SU-DHL-6 (cell line): ENCODE results near the gene SPAST.
"Not testable (repeated sequence)": the region's sequence is repeated elsewhere in the genome, so short reads cannot be mapped to it uniquely, and the experiment has no call there.

Experiments used
- CTCF ChIP-seq: fragments of 200-600 bp; sonication (generic); IDR thresholded peaks from one replicate; pipeline ENCODE4 v1.5.1; 2017; ENCODE audit warnings: antibody characterized with exemption, mild to moderate bottlenecking, low read length, moderate library complexity; ENCODE audit not compliant: insufficient read depth, poor library complexity, severe bottlenecking
- EZH2phosphoT487 ChIP-seq: fragments of 200-600 bp; sonication (generic), shearing (Covaris generic); conservative IDR thresholded peaks from 2 replicates; pipeline ENCODE4 v1.6.1; 2018; ENCODE audit warnings: mild to moderate bottlenecking, antibody characterized with exemption, low read length, moderate library complexity, mixed read lengths

- TF ChIP-seq CTCF, EZH2phosphoT487: not testable (repeated sequence)
Observed at GRCh38 chr2:32018789-32019482, 44.4 kb upstream of the SPAST start.
